A549 treated with Hydrocortisone at 1 μM for 4 hours (cell line): ENCODE measurements around the gene ARAP1. TPM values are rescaled to one million over a fixed set of nuclear protein-coding genes. Genes with fewer than 3 reads are reported as not detected.

Source experiments
- total RNA-seq: library from RNA; stranded (reverse); fragments of 200-300 nt; extraction: Qiagen RNA extraction; gene quantifications from 5 replicates; pipeline ENCODE4 v1.2.3, GENCODE V29; 2022

ARAP1 gene
- 24.8 to 27.4 TPM (median 26.0 TPM) in 5 replicates for total RNA-seq

DNA sequence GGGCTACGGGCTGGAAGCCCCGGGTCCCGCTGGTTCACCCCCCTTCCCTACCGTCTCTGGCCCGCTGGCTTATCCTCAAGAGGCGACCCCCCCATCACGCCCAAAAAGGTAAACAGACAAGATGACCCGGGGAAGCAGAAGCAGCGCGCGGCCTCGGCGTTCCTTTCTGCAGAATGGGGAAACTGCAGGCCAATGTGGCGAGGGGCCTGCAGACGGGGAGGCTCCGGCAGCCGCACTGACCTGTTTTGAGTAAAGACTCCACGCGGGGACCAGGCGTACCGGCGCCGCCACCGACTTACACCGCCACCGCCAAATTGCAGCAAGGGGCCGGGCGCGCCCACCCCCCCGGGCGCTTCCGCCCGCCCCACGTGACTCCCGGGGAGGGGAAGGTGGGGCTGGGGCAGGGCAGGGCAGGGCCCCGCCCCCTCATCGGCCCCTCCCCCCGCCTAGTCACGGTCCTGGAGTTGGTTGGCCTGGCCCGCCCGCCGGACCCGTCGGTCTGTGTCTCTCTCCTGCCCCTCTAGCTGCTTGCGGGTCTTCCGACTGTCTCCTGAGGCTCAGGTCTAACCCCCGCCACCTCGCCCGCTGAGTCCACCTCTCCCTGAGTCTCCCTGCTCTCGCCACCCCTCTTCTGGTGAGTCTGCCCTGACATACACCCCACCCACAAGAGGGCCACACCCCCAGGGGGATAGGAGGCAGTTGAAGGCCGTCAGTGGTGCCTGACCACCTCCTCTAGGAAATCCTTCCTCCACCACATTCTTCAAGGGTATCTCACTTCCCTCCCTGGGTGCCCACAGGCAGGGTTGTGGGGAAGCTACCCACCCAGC, at the start of gene ARAP1:
Gene ARAP1 (minus strand): TSS at position 321 of the 827 bp plus-strand sequence. CDS start 25,280 bp downstream, outside the sequence.

DNA sequence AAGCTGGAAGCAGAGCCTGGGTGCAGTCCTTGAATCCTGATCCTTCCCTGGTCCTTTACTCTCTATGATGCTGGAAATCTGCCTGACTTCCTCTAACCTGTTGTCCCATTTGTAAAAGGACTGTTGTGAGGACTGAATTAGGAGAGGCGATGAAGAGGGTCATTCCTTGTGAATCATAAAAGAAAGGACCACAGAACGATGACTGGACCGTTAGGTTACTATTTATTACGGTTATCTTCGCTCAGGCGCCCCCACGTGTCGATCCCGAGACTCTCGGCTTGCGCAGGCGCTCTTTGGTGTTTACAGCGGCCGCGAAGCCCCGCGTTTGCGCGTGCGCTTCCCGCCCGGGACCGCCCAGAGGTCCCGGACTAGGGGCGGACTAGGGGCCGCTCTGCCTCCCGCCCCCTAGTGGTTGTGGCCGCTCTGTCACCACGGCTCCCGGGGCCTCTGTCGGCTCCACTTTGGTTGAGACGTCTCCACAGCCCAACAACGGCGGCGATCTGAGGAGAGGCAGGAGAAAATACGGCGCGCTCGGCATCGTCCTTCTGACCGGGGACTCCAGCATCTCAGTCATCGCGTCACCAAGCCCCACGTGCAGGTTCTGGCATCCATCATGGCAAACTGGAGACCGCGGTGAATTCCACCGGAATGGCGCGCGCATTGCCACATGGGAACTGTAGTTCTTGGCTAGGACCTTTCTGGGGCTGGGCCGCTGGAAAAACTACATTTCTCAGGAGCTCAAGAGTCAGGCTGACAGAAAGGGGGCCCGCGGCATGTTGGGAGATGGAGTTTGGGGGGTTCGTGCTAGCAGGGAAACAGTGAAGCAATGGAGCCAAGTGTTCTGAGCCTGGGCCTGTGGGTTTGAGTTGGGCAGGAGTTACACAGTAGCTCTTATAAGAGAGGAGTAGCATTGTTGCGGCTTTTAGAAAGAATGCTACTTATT, 41.5 kb upstream of the ARAP1 start, which contains the start of gene STARD10:
Gene STARD10 (minus strand): TSS at position 623 of the 943 bp plus-strand sequence. CDS start 12,866 bp downstream, outside the sequence.

DNA sequence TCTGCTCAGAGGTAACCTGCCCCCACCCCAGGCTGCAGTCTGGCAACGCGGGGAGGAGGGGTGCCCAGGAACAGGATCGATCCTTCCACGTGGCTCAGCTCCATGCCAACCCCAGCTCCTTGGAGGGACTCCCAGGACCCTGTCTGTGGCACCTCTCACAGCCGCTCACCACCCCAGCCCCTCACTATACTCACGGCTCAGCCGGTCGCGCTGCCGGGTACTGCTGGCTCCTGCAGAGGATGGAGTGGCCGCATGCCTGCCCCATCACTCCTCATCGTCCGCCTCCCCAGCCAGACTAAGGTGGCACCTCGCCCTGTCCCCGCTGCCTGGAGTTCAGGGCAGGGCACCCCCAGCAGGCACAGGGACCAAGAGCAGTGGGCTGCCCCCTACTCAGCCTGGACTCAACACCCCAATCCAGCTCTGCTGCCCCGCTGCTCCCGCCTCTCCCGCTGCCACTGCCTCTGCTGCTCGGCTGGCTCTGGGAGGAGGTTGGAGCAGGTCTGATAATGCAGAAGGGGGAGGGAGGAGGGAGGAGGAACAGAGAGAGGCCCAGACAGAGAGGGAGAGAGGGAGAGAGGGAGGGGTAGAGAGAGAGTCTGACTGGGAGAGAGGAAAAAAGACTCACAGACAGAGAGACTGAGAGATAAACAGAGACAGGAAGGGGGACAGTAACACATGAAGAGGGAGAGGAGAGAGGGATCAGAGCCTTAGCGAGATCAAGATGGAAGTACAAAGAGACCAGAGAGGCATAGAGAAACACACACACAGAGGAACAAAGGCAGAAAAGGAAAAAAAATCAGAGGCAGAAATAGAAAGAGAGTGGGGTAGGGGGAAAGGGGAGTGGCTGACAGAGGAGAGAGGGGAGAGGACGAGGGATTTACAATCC, 78.0 kb downstream of the ARAP1 start, which contains the start of gene PDE2A:
Gene PDE2A (minus strand): TSS at position 480 of the 886 bp plus-strand sequence. CDS start 215 bp downstream, at position 265.

Other genes with a start within 250 kb of the ARAP1 start
- gene PDE2A, start 78.0 kb downstream of the ARAP1 start, total RNA-seq, result 1.3 to 2.3 TPM (median 1.9 TPM) in 5 replicates
- gene STARD10, start 41.6 kb upstream of the ARAP1 start, total RNA-seq, result 17.8 to 21.2 TPM (median 18.2 TPM) in 5 replicates
- 3.1 to 4.2 TPM (median 3.6 TPM) in 5 replicates for gene ATG16L2, start 62.0 kb upstream of the ARAP1 start, total RNA-seq